Lower leg skin (tissue), 3 donors: ENCODE measurements around the gene PVALB.

Experiments
- POLR2A ChIP-seq, 2 donors: fragments of 450-650 bp; IDR thresholded peaks; one replicate each; pipeline ENCODE4 v1.6.1; 2016 to 2017; ENCODE audit warnings: antibody characterized with exemption in 2 of 2, mild to moderate bottlenecking in 1 of 2, moderate library complexity in 1 of 2
- TF ChIP-seq, protein P1 (sequence below), 3 donors: fragments of 450-650 bp; IDR thresholded peaks; one replicate each; pipeline ENCODE4 v1.5.1; 2016; ENCODE audit warnings: antibody characterized with exemption in 3 of 3, mild to moderate bottlenecking in 3 of 3, moderate library complexity in 2 of 3

DNA sequence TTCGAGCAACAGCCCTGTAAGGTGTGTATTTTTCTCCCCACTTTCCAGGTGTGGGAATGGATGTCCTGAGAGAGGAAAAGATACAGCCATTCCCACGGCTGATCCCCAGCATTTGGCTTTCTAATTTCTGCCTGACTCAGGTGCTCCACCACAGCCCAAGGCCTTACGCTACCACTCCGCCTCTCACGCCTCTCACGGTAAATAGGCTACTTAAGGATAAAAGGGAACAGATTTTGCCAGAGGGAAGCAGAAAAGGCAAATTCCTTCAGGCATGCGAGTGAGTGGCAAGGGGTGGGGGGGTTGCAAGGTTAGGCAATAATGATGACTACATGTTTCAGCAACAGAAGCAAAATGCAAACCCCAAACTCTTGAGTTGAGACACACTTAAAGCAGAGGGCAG is 9.2 kb downstream of the PVALB start:
- TF ChIP-seq, protein P1, sequence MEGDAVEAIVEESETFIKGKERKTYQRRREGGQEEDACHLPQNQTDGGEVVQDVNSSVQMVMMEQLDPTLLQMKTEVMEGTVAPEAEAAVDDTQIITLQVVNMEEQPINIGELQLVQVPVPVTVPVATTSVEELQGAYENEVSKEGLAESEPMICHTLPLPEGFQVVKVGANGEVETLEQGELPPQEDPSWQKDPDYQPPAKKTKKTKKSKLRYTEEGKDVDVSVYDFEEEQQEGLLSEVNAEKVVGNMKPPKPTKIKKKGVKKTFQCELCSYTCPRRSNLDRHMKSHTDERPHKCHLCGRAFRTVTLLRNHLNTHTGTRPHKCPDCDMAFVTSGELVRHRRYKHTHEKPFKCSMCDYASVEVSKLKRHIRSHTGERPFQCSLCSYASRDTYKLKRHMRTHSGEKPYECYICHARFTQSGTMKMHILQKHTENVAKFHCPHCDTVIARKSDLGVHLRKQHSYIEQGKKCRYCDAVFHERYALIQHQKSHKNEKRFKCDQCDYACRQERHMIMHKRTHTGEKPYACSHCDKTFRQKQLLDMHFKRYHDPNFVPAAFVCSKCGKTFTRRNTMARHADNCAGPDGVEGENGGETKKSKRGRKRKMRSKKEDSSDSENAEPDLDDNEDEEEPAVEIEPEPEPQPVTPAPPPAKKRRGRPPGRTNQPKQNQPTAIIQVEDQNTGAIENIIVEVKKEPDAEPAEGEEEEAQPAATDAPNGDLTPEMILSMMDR (IDR thresholded peaks at IDR 0.05), result no peak
- TF ChIP-seq POLR2A (IDR thresholded peaks at IDR 0.05), result no peak
